ENCODE measurements around the gene ATG2B.

Gene ATG2B

DNA sequence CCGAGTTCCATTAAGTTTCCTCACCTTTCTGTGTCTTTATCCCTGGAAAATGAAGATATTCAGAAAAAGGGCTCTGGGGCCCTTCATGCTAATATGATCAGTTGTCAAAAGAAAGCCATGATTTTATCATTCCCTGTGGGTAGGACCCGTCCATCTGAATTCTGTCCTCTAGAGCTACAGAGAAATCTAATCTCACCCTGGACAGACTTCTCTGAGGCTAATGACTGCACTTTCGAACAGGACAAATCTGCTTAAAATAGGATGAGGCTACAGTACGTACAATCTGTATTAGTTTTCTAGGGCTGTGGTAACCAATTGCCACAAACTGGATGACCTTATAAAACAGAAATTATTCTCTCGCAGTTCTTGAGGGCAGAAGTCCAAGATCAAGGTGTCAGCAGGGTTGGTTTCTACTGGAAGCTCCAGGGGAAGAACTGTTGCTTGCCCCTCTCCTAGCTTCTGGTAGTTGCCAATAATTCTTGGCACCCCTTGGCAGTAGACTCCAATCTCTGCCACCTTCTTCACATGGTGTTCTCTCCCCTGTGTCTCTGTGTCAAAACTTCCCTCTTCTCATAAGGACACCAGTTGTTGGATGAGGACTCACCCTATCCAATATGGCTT is 30.0 kb upstream of the ATG2B start:
- no peak for DNase-seq (ENCODE audit: low read depth)
- no peak overlapping the region for H3K4me3 ChIP-seq (ENCODE audit: low read depth, low read length)

DNA sequence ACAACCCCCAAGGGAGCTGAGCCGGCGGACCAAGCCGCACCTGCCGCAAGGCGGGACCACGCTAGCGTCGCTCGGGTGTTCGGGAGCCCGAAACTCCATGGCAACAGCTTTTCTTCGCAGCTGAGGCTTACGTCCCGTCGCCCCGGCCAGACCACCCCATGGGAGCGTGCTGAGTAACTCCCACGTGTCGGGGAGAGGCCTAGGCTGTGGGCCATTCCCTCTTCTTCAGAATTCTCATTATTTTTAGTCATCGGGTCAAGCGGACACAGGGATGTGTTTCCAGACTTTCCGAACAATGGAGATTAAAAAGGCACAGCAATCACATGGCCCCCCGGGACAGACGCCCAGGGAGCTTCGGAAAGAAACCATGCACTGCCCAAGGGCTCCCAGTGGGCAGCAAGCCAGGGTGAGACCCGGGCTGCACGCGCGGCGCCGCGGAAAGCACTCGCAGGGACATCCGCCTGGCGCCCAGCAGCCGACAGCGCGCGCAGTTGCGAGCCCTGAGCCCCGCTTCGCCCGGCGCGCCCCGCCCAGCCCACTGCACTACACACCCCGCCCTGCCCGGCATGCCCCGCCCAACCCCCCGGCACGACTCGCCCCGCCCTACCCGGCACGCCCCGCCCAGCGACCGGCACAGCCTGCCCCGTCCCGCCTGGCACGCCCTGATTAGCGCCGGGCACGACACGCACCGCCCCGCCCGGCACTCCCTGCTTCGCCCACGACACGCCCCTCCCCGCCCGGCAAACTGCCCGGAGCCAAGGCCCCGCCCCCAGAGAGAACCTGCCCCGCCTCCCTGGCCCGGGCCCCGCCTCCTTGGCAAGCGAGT is 28.4 kb upstream of the ATG2B start:
- H3K4me3 ChIP-seq (ENCODE audit: low read depth, low read length), result peak overlapping the region; percentile 76
- peak; percentile 97 for DNase-seq (ENCODE audit: low read depth)
- TF ChIP-seq, protein P1, sequence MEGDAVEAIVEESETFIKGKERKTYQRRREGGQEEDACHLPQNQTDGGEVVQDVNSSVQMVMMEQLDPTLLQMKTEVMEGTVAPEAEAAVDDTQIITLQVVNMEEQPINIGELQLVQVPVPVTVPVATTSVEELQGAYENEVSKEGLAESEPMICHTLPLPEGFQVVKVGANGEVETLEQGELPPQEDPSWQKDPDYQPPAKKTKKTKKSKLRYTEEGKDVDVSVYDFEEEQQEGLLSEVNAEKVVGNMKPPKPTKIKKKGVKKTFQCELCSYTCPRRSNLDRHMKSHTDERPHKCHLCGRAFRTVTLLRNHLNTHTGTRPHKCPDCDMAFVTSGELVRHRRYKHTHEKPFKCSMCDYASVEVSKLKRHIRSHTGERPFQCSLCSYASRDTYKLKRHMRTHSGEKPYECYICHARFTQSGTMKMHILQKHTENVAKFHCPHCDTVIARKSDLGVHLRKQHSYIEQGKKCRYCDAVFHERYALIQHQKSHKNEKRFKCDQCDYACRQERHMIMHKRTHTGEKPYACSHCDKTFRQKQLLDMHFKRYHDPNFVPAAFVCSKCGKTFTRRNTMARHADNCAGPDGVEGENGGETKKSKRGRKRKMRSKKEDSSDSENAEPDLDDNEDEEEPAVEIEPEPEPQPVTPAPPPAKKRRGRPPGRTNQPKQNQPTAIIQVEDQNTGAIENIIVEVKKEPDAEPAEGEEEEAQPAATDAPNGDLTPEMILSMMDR (conservative IDR thresholded peaks at IDR 0.05; ENCODE audit: low read depth, low read length), result no peak

More for the DNA sequence above, 30.0 kb upstream of the ATG2B start:
- TF ChIP-seq, protein P1 (conservative IDR thresholded peaks at IDR 0.05; ENCODE audit: low read depth, low read length), result no peak

DNA sequence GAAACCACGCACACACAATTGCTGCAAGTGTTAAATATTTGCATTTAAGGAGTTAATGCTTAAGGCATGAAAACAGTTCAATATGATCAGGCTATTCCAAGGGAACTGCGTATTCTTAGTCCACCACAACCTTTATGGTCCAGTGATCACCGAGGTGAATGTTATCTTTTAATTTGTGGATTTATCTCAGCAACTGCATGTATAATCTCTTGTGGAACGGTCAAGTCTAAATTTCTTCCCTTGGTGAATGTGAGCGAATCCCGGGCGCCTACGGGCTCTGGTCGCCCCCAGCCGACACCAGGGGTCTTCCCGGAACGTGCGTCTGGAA is 27.8 kb upstream of the ATG2B start:
- no peak for DNase-seq (ENCODE audit: low read depth)
- TF ChIP-seq, protein P1 (conservative IDR thresholded peaks at IDR 0.05; ENCODE audit: low read depth, low read length), result no peak
- peak overlapping the region; percentile 76 for H3K4me3 ChIP-seq (ENCODE audit: low read depth, low read length)

DNA sequence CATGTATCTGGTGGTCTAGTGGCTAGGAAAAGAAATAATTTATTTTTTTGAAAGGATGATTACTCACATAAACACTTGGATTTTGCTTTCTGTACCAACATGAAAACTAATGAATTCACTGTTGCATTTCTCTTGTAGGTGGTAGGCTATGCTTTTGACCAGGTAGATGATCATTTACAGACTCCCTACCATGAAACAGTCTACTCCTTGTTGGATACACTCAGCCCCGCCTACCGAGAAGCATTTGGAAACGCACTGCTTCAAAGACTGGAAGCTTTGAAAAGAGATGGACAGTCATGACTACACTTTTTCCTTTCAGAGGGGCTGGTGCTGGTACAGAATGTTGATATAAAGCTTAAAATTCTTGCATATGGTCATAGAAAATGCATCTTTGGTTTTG is 22.2 kb upstream of the ATG2B start:
- DNase-seq (ENCODE audit: low read depth), result no peak
- H3K4me3 ChIP-seq (ENCODE audit: low read depth, low read length), result no peak overlapping the region
- TF ChIP-seq, protein P1 (conservative IDR thresholded peaks at IDR 0.05; ENCODE audit: low read depth, low read length), result no peak

DNA sequence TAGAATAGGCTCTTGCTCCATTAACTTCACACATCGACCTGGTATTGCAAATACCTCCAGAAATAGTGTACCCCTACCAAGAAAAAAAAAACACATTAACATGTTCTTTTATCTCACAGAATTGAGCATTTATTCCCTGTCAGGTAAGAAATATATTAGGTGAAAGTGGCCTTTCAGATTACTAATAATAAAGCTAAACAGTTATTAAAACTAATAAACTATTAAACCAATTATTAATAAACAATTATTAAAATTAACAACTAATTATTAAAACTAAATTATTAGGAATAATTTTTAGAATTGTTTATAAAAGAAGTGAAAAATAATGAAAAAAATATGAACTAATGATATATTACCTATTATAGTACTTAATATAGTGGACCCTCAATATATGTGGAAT is 21.6 kb upstream of the ATG2B start:
- TF ChIP-seq, protein P1 (conservative IDR thresholded peaks at IDR 0.05; ENCODE audit: low read depth, low read length), result no peak
- no peak overlapping the region for H3K4me3 ChIP-seq (ENCODE audit: low read depth, low read length)
- DNase-seq (ENCODE audit: low read depth), result no peak

DNA sequence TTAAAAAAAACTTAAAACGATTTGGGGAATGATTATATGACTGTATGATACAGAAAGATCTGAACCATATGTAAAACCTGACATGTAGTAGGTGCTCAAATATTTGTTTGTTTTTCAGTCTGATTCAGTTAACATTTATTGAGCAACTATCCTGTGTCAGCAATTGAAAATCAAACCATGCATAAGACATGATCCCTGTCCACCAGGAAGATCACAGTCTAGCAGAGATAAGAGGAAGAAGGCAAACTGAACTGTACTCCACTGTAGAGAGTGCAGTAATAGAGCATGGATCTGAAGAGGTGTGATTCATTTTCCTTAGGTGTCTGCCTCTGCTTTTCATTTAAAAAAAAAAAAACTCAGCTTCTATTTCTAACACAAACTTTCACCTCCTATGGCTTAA is 20.9 kb upstream of the ATG2B start:
- no peak overlapping the region for H3K4me3 ChIP-seq (ENCODE audit: low read depth, low read length)
- no peak for DNase-seq (ENCODE audit: low read depth)
- TF ChIP-seq, protein P1 (conservative IDR thresholded peaks at IDR 0.05; ENCODE audit: low read depth, low read length), result no peak

DNA sequence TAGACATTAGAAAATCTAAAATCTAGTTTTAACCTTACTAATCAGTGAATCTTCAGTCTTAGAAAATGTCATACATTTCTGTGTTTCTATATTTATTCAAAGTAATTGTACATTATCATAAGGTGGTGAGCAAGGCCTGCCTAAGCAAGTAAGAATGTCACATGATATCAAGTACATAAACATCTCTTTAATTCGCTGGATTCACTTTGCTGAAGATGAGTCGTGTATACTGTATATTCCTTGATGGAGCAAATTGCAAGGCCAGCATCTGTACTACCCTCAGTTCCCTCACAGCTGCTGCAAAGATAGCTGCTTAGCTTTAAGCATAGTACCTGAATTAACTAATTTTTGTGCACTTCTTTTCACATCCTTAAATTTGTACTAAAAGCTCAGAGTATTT is 20.3 kb upstream of the ATG2B start:
- no peak overlapping the region for H3K4me3 ChIP-seq (ENCODE audit: low read depth, low read length)
- peak; percentile 21 for DNase-seq (ENCODE audit: low read depth)
- TF ChIP-seq, protein P1 (conservative IDR thresholded peaks at IDR 0.05; ENCODE audit: low read depth, low read length), result no peak
